ENCODE measurements around the gene DLG4. TPM values are rescaled to one million over a fixed set of nuclear protein-coding genes. Genes with fewer than 3 reads are reported as not detected.

DLG4 gene
- 155 TPM for total RNA-seq

GRCh38 chr17:7219812-7220592, at the start of gene DLG4, which contains the start of gene ACADVL:
TSS of gene DLG4 (minus strand) at chr17:7219836.
TSS of gene ACADVL (plus strand) at chr17:7219938. CDS start at chr17:7219985, 47 bp downstream.

GRCh38 chr17:7262192-7262934, 42.7 kb upstream of the DLG4 start, which contains the start of gene CLDN7:
TSS of gene CLDN7 (minus strand) at chr17:7262478. CDS start at chr17:7262043, 435 bp downstream.

GRCh38 chr17:7252176-7253043, 32.8 kb upstream of the DLG4 start, which contains the start of gene ELP5:
TSS of gene ELP5 (plus strand) at chr17:7252215. CDS start at chr17:7252551, 336 bp downstream.

GRCh38 chr17:7251661-7252175, 32.1 kb upstream of the DLG4 start, which contains the start of gene CTDNEP1:
TSS of gene CTDNEP1 (minus strand) at chr17:7251734. CDS start at chr17:7251296, 438 bp downstream.

GRCh38 chr17:7241783-7242716, 22.4 kb upstream of the DLG4 start, which contains the start of gene GABARAP:
TSS of gene GABARAP (minus strand) at chr17:7242449. CDS start at chr17:7242330, 119 bp downstream.

GRCh38 chr17:7239091-7240027, 19.7 kb upstream of the DLG4 start, which contains the start of gene PHF23:
TSS of gene PHF23 (minus strand) at chr17:7239457. CDS start at chr17:7239279, 178 bp downstream.

GRCh38 chr17:7234083-7234951, 14.7 kb upstream of the DLG4 start, which contains the start of gene DVL2:
TSS of gene DVL2 (minus strand) at chr17:7234517. CDS start at chr17:7234262, 255 bp downstream.

GRCh38 chr17:7179317-7180254, 40.0 kb downstream of the DLG4 start, which contains the start of gene ASGR1:
TSS of gene ASGR1 (minus strand) at chr17:7179370. CDS start at chr17:7178563, 807 bp downstream.

Small RNA genes lying within 50 kb of the gene (small RNA-seq; reads per million reads assigned to genes)
- gene AC120057.4 (ENCODE audit: low replicate concordance) (not detected), gene MIR324 (ENCODE audit: low replicate concordance) (7.6 reads per million, percentile 89 among the genes with 10 or more reads in this experiment), gene RF00019 (ENCODE audit: low replicate concordance) (not detected)

Other genes with a start within 250 kb of the DLG4 start
- not detected for gene ALOX12, start 223.8 kb downstream of the DLG4 start, total RNA-seq
- 16.9 TPM for gene RNASEK, start 207.2 kb downstream of the DLG4 start, total RNA-seq
- 3.1 TPM for gene BCL6B, start 196.8 kb downstream of the DLG4 start, total RNA-seq
- gene SLC16A13, start 183.8 kb downstream of the DLG4 start, total RNA-seq: 0.31 TPM
- not detected for gene SLC16A11, start 175.7 kb downstream of the DLG4 start, total RNA-seq
- not detected for gene CLEC10A, start 139.6 kb downstream of the DLG4 start, total RNA-seq
- not detected for gene ASGR2, start 105.0 kb downstream of the DLG4 start, total RNA-seq
- 12.5 TPM for gene ASGR1, start 40.5 kb downstream of the DLG4 start, total RNA-seq
- gene ACADVL, start 102 bp upstream of the DLG4 start, total RNA-seq: 147 TPM
- gene DVL2, start 14.7 kb upstream of the DLG4 start, total RNA-seq: 81.4 TPM
- 25.7 TPM for gene PHF23, start 19.6 kb upstream of the DLG4 start, total RNA-seq
- 103 TPM for gene GABARAP, start 22.6 kb upstream of the DLG4 start, total RNA-seq
- gene CTDNEP1, start 31.9 kb upstream of the DLG4 start, total RNA-seq: 34.1 TPM
- 26.6 TPM for gene ELP5, start 32.4 kb upstream of the DLG4 start, total RNA-seq
- gene CLDN7, start 42.6 kb upstream of the DLG4 start, total RNA-seq: not detected
- gene SLC2A4, start 61.9 kb upstream of the DLG4 start, total RNA-seq: not detected
- 2.5 TPM for gene YBX2, start 74.8 kb upstream of the DLG4 start, total RNA-seq
- 132 TPM for gene EIF5A, start 87.8 kb upstream of the DLG4 start, total RNA-seq
- gene GPS2, start 95.5 kb upstream of the DLG4 start, total RNA-seq: 59.8 TPM
- gene NEURL4, start 109.5 kb upstream of the DLG4 start, total RNA-seq: 61.0 TPM
- not detected for gene ACAP1, start 116.7 kb upstream of the DLG4 start, total RNA-seq
- gene KCTD11, start 132.3 kb upstream of the DLG4 start, total RNA-seq: 2.5 TPM
- not detected for gene TMEM95, start 135.3 kb upstream of the DLG4 start, total RNA-seq
- gene TNK1, start 161.3 kb upstream of the DLG4 start, total RNA-seq: 1.3 TPM
- gene PLSCR3, start 174.7 kb upstream of the DLG4 start, total RNA-seq: 29.7 TPM
- gene TMEM256, start 184.3 kb upstream of the DLG4 start, total RNA-seq: 42.9 TPM
- gene NLGN2, start 188.0 kb upstream of the DLG4 start, total RNA-seq: 22.8 TPM
- not detected for gene SPEM1, start 200.5 kb upstream of the DLG4 start, total RNA-seq
- not detected for gene SPEM2, start 205.8 kb upstream of the DLG4 start, total RNA-seq
- gene SPEM3, start 209.0 kb upstream of the DLG4 start, total RNA-seq: not detected
- 1.9 TPM for gene TMEM102, start 215.6 kb upstream of the DLG4 start, total RNA-seq
- gene FGF11, start 219.7 kb upstream of the DLG4 start, total RNA-seq: 13.1 TPM
- gene CHRNB1, start 225.2 kb upstream of the DLG4 start, total RNA-seq: 15.3 TPM